Measurements from ENCODE around the gene PI4KB. TPM values are rescaled to one million over a fixed set of nuclear protein-coding genes. Genes with fewer than 3 reads are reported as not detected.
A peak's percentile ranks its signal among the peaks of the same experiment; 100 is the strongest.

PI4KB gene
- total and polyA plus RNA-seq, 2 donors, result 26.5 to 45.5 TPM

- Histone ChIP-seq H3K4me1 (ENCODE audit: insufficient read depth) (no peaks in the 10 kb centered on the region), H3K36me3 (ENCODE audit: insufficient read depth) (no peaks in the 10 kb centered on the region), H3K4me3 (ENCODE audit: low read depth, low read length) (no peak overlapping the region), H3K27ac (ENCODE audit: low read depth) (no peak overlapping the region)
- WGBS, result 87% methylated on average over 3 of the region's 3 CpGs
- no peak for DNase-seq (ENCODE audit: extremely low spot score)
Measured at GRCh38 chr1:151336556-151336955, 9.3 kb upstream of the PI4KB start.

GRCh38 chr1:151334822-151335221 is 7.6 kb upstream of the PI4KB start:
- Histone ChIP-seq H3K36me3 (ENCODE audit: insufficient read depth) (no peaks in the 10 kb centered on the region), H3K4me3 (ENCODE audit: low read depth, low read length) (no peak overlapping the region), H3K4me1 (ENCODE audit: insufficient read depth) (no peaks in the 10 kb centered on the region), H3K27ac (ENCODE audit: low read depth) (no peak overlapping the region)
- no peak for DNase-seq (ENCODE audit: extremely low spot score)
- 80% methylated on average over 5 of the region's 5 CpGs for WGBS

GRCh38 chr1:151327903-151328674 is 873 bp upstream of the PI4KB start:
- WGBS, result 16% methylated on average over 34 of the region's 34 CpGs
- no peak for DNase-seq (ENCODE audit: extremely low spot score)
- H3K27ac ChIP-seq (ENCODE audit: low read depth), result peak overlapping the region; percentile 80
- H3K36me3 ChIP-seq (ENCODE audit: insufficient read depth), result no peaks in the 10 kb centered on the region
- no peaks in the 10 kb centered on the region for H3K4me1 ChIP-seq (ENCODE audit: insufficient read depth)
- peak overlapping the region; percentile 96 for H3K4me3 ChIP-seq (ENCODE audit: low read depth, low read length)

- DNase-seq (ENCODE audit: extremely low spot score), result no peak
- no peaks in the 10 kb centered on the region for H3K4me1 ChIP-seq (ENCODE audit: insufficient read depth)
- 1% methylated on average over 12 of the region's 12 CpGs for WGBS
Measured at GRCh38 chr1:151326619-151327222, 495 bp downstream of the PI4KB start.

GRCh38 chr1:151325646-151326429 is 1.4 kb downstream of the PI4KB start:
- Histone ChIP-seq H3K4me3 (ENCODE audit: low read depth, low read length) (peak overlapping the region; percentile 96), H3K4me1 (ENCODE audit: insufficient read depth) (no peaks in the 10 kb centered on the region), H3K36me3 (ENCODE audit: insufficient read depth) (peaks cover 2% of the 10 kb centered on the region), H3K27ac (ENCODE audit: low read depth) (no peak overlapping the region)
- WGBS, result 26% methylated on average over 5 of the region's 5 CpGs
- DNase-seq (ENCODE audit: extremely low spot score), result no peak

More at GRCh38 chr1:151326619-151327222, 495 bp downstream of the PI4KB start:
- Histone ChIP-seq H3K27ac (ENCODE audit: low read depth) (peak overlapping the region; percentile 79), H3K36me3 (ENCODE audit: insufficient read depth) (no peaks in the 10 kb centered on the region), H3K4me3 (ENCODE audit: low read depth, low read length) (peak overlapping the region; percentile 96)

GRCh38 chr1:151325231-151325630 is 2.0 kb downstream of the PI4KB start:
- DNase-seq (ENCODE audit: extremely low spot score), result no peak
- H3K27ac ChIP-seq (ENCODE audit: low read depth), result no peak overlapping the region
- 85% methylated on average over 7 of the region's 7 CpGs for WGBS
- peaks cover 4% of the 10 kb centered on the region for H3K36me3 ChIP-seq (ENCODE audit: insufficient read depth)
- no peak overlapping the region for H3K4me3 ChIP-seq (ENCODE audit: low read depth, low read length)
- H3K4me1 ChIP-seq (ENCODE audit: insufficient read depth), result no peaks in the 10 kb centered on the region

- Histone ChIP-seq H3K4me3 (ENCODE audit: low read depth, low read length) (no peak overlapping the region), H3K27ac (ENCODE audit: low read depth) (no peak overlapping the region), H3K4me1 (ENCODE audit: insufficient read depth) (no peaks in the 10 kb centered on the region), H3K36me3 (ENCODE audit: insufficient read depth) (peaks cover 4% of the 10 kb centered on the region)
- no peak for DNase-seq (ENCODE audit: extremely low spot score)
- 93% methylated on average over 4 of the region's 4 CpGs for WGBS
Measured at GRCh38 chr1:151324390-151324930, 2.8 kb downstream of the PI4KB start.

- no peak for DNase-seq (ENCODE audit: extremely low spot score)
- Histone ChIP-seq H3K36me3 (ENCODE audit: insufficient read depth) (peaks cover 4% of the 10 kb centered on the region), H3K4me3 (ENCODE audit: low read depth, low read length) (no peak overlapping the region), H3K27ac (ENCODE audit: low read depth) (no peak overlapping the region), H3K4me1 (ENCODE audit: insufficient read depth) (no peaks in the 10 kb centered on the region)
- WGBS, result 74% methylated on average over 3 of the region's 3 CpGs
Measured at GRCh38 chr1:151318975-151319374, 8.2 kb downstream of the PI4KB start.

- 89% methylated on average over 17 of the region's 17 CpGs for WGBS
- Histone ChIP-seq H3K27ac (ENCODE audit: low read depth) (no peak overlapping the region), H3K4me3 (ENCODE audit: low read depth, low read length) (no peak overlapping the region), H3K36me3 (ENCODE audit: insufficient read depth) (peaks cover under 1% of the 10 kb centered on the region), H3K4me1 (ENCODE audit: insufficient read depth) (no peaks in the 10 kb centered on the region)
- DNase-seq (ENCODE audit: extremely low spot score), result no peak
Measured at GRCh38 chr1:151315565-151316235, 11.5 kb downstream of the PI4KB start.

- Histone ChIP-seq H3K4me3 (ENCODE audit: low read depth, low read length) (no peak overlapping the region), H3K36me3 (ENCODE audit: insufficient read depth) (no peaks in the 10 kb centered on the region), H3K4me1 (ENCODE audit: insufficient read depth) (no peaks in the 10 kb centered on the region), H3K27ac (ENCODE audit: low read depth) (no peak overlapping the region)
- 48% methylated on average over 3 of the region's 3 CpGs for WGBS
- DNase-seq (ENCODE audit: extremely low spot score), result no peak
Measured at GRCh38 chr1:151314137-151314875, 12.9 kb downstream of the PI4KB start.

- WGBS, result 48% methylated on average over 2 of the region's 2 CpGs
- DNase-seq (ENCODE audit: extremely low spot score), result no peak
- Histone ChIP-seq H3K36me3 (ENCODE audit: insufficient read depth) (no peaks in the 10 kb centered on the region), H3K4me3 (ENCODE audit: low read depth, low read length) (no peak overlapping the region), H3K4me1 (ENCODE audit: insufficient read depth) (no peaks in the 10 kb centered on the region), H3K27ac (ENCODE audit: low read depth) (no peak overlapping the region)
Measured at GRCh38 chr1:151313501-151313900, 13.7 kb downstream of the PI4KB start.

GRCh38 chr1:151312826-151313225 is 14.4 kb downstream of the PI4KB start:
- Histone ChIP-seq H3K27ac (ENCODE audit: low read depth) (peak overlapping the region; percentile 70), H3K36me3 (ENCODE audit: insufficient read depth) (no peaks in the 10 kb centered on the region)

More at GRCh38 chr1:151312826-151313225, 14.4 kb downstream of the PI4KB start:
- 89% methylated on average over 8 of the region's 8 CpGs for WGBS
- DNase-seq (ENCODE audit: extremely low spot score), result no peak
- H3K4me3 ChIP-seq (ENCODE audit: low read depth, low read length), result no peak overlapping the region
- H3K4me1 ChIP-seq (ENCODE audit: insufficient read depth), result no peaks in the 10 kb centered on the region
